ENCODE measurements around the gene MORN3. TPM values are rescaled to one million over a fixed set of nuclear protein-coding genes. Genes with fewer than 3 reads are reported as not detected.

Gene MORN3
- total and polyA plus RNA-seq, 8 donors, result 0.17 to 2.8 (median 1.5) TPM

DNA sequence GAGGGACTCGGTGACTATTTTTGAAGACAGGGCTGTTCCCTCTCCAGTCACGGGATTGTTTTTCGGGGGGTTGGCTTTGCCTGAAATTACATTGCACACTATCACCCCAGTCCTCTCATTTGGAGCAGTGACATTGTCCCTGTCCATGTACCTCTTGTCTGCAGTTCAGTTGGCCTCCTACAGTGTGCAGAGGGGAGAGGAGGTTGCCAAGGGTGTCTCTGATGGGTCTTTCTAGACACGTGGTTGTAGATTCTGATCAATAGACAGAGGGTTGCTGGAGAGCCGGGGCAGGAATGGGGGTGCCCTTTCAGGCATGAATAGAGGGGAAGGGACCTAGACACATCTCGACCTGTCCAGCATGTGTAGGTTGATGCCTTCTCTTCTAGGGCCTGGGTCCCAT, 44.3 kb upstream of the MORN3 start:
- H3K36me3 ChIP-seq, result no peaks in the 10 kb centered on the region
- peaks cover 8 to 29% of the 10 kb centered on the region in 2 donors for H3K4me1 ChIP-seq
- intact Hi-C loops (cut with DNase I), result no loop called here
- DNase-seq (no peak), ATAC-seq (no peak)
- H3K27ac ChIP-seq, result no peak overlapping the region
- no peaks in the 10 kb centered on the region for H3K27me3 ChIP-seq
- TF ChIP-seq, protein P1, sequence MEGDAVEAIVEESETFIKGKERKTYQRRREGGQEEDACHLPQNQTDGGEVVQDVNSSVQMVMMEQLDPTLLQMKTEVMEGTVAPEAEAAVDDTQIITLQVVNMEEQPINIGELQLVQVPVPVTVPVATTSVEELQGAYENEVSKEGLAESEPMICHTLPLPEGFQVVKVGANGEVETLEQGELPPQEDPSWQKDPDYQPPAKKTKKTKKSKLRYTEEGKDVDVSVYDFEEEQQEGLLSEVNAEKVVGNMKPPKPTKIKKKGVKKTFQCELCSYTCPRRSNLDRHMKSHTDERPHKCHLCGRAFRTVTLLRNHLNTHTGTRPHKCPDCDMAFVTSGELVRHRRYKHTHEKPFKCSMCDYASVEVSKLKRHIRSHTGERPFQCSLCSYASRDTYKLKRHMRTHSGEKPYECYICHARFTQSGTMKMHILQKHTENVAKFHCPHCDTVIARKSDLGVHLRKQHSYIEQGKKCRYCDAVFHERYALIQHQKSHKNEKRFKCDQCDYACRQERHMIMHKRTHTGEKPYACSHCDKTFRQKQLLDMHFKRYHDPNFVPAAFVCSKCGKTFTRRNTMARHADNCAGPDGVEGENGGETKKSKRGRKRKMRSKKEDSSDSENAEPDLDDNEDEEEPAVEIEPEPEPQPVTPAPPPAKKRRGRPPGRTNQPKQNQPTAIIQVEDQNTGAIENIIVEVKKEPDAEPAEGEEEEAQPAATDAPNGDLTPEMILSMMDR (IDR thresholded peaks at IDR 0.05), result no peak
- H3K4me3 ChIP-seq, result peak overlapping the region; percentile 88 to 89
- H3K9me3 ChIP-seq, result no peaks in the 10 kb centered on the region

DNA sequence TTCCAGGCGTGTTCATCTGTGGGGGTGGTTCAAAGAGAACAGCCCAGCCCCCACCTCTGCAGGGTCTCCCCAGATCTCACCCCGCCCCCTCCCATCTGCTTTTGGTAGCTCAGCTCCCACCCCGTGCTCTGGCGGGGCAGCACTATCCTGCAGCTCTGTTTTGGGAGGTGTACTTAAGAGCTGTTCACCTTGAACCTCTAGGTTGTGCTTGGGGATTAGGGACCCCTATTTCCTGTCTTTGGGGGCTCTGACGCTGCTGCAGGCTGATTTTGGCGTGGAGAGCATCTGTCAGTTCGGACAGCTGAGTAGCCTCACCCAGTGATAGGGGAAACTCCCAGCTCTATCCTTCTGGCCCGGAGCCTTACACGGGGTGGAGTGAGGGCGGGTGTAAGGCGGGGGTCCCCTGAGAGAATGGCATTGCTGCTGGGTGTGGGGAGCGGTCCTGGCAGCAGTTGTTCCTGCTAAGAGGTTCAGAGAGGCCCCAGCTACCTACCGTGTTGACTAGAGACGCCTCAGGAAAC, 43.9 kb upstream of the MORN3 start:
- Histone ChIP-seq H3K27ac (no peak overlapping the region), H3K9me3 (no peaks in the 10 kb centered on the region), H3K27me3 (no peaks in the 10 kb centered on the region), H3K4me1 (peaks cover 8 to 29% of the 10 kb centered on the region in 2 donors), H3K36me3 (no peaks in the 10 kb centered on the region), H3K4me3 (peak overlapping the region; percentile 88 to 89)
- TF ChIP-seq, protein P1 (IDR thresholded peaks at IDR 0.05), result no peak
- intact Hi-C loops (cut with DNase I), result no loop called here
- peak in 2 of 4 donors; percentile 35 to 60 for DNase-seq
- peak; percentile 7 for ATAC-seq

DNA sequence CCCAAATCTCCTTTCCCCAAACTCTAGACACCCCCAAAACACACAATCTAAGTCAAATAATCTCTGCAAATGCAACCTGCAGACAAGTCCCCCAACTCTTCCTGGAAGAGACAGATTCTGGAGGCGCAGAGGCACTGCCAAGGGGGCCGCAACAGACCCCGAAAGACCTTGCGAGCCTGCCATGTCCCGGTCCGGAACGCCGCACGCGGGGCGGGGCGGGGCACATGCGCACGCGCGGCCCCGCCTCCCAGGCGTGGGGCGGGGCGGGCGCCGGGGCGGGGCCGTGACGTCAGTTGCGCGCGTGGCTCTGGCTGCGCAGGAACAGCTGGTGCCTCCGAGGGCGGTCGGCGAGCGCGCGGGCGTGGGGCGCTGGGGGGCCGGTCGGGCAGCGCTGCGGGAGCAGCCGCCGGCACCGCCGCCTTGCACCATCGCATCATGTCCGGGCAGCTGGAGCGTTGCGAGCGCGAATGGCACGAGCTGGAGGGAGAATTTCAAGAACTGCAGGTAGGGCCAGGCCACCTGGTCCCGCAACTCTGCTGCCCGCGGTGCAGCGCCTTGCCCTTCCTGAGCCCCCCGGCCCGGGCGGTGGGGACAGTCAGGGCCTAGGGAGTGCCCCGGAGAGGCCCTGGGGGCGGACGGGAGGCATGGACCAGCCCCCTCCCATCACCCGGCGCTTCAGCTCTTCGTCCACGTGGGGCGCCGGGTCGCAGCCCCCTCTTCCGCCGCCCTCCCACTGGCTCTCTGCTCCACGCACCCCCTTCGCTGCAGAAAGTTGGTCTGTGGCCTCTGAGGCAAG, 43.2 kb upstream of the MORN3 start, which contains the start of gene TMEM120B:
TSS of gene TMEM120B (plus strand) at position 292 of the 796 bp plus-strand sequence. CDS start at position 436, 144 bp downstream.
- peak within 1 kb of the TSS; percentile 88 to 89 for H3K4me3 ChIP-seq
- H3K4me1 ChIP-seq, result peaks cover 8 to 29% of the 10 kb centered on the region in 2 donors
- H3K27ac ChIP-seq, result peak within 1 kb of the TSS; percentile 89
- ATAC-seq (peak; percentile 89), DNase-seq (peak; percentile 86 to 96 (median 86))
- H3K36me3 ChIP-seq, result no peaks in the 10 kb centered on the region
- no peaks in the 10 kb centered on the region for H3K27me3 ChIP-seq
- H3K9me3 ChIP-seq, result no peaks in the 10 kb centered on the region
- intact Hi-C loops (cut with DNase I), result no loop called here
- TF ChIP-seq, protein P1 (IDR thresholded peaks at IDR 0.05), result no peak

DNA sequence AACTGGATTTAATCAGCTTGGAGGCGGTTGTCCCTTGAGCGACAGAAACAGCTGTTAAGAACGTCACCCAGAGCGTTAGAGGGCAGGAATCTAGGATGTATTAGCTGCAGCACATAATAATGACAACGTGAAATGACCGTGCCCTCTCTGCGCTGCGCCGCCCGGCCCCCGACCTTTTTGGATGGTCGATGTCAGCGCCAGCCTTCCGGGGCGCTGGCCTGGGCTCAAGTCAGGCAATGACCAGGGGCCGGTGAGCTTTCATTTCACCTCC, 42.7 kb upstream of the MORN3 start:
- DNase-seq (peak in 2 of 4 donors; percentile 51 to 81), ATAC-seq (peak; percentile 33)
- Histone ChIP-seq H3K36me3 (no peaks in the 10 kb centered on the region), H3K9me3 (no peaks in the 10 kb centered on the region), H3K4me3 (peak overlapping the region; percentile 88 to 89), H3K27me3 (no peaks in the 10 kb centered on the region), H3K27ac (peak overlapping the region; percentile 89), H3K4me1 (peaks cover 8 to 29% of the 10 kb centered on the region in 2 donors)
- intact Hi-C loops (cut with DNase I), result no loop called here
- TF ChIP-seq, protein P1 (IDR thresholded peaks at IDR 0.05), result no peak

DNA sequence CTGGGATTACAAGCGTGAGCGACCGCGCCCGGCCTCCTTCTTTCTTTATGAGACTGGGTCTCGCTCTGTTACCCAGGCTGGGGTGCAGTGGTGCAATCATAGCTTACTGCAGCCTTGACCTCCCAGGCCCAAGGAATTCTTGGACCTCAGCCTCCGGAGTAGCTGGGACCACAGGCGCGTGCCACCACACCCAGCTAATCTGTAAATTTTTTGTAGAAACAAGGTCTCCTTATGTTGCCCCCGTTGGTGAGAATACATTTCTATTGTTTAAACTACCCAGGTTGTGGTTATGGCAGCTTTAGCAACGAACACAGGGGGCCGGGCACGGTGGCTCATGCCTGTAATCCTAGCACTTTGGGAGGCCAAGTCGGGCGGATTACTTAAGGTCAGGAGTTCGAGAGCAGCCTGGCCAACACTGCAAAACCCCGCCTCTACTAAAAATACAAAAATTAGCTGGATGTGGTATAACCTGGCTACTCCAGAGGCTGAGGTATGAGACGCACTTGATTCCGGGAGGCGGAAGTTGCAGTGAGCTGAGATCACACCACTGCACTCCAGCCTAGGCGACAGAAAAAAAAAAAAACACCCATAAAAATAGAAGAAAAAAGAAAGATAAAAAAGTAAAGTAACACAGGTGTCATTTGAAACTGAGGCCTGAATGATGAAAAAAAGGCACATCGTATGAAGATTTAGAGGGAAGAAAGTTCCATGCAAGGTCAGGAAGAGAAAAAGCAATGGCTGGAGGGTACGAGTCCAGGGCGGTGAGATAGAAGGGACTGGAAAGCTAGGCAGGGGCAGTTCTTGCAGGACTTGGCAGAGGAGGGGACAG, 42.1 kb upstream of the MORN3 start:
- Histone ChIP-seq H3K36me3 (no peaks in the 10 kb centered on the region), H3K9me3 (no peaks in the 10 kb centered on the region), H3K4me1 (peaks cover 8 to 26% of the 10 kb centered on the region in 2 donors), H3K27ac (peak overlapping the region; percentile 89), H3K4me3 (peak overlapping the region; percentile 88 to 89), H3K27me3 (no peaks in the 10 kb centered on the region)
- ATAC-seq, result peak; percentile 67
- TF ChIP-seq, protein P1 (IDR thresholded peaks at IDR 0.05), result no peak
- DNase-seq, result peak in 2 of 4 donors; percentile 57 to 61
- intact Hi-C loops (cut with DNase I), result no loop called here
